GM13977 (cell line): ENCODE results near the gene ENOX2.

ENCODE experiments used
- DNase-seq: peaks from one replicate; pipeline ENCODE4 v3.0.0; 2012; ENCODE audit warnings: low spot score
- CTCF ChIP-seq: IDR thresholded peaks from 2 replicates; pipeline ENCODE4 v1.5.1; 2012; ENCODE audit warnings: mild to moderate bottlenecking, control low read depth; ENCODE audit not compliant: insufficient read depth; ENCODE audit errors: extremely low read depth, missing control alignments
- in situ Hi-C: fragments of 300-500 bp; cut with MboI; formaldehyde crosslinking; loops from one replicate; pipeline ENCODE4 v1.12.0; 2022; ENCODE audit warnings: low sequenced_read_pairs, low pct_unique_long_range_greater_than_20kb, mixed read lengths, inconsistent platforms; ENCODE audit not compliant: unreplicated experiment

Gene ENOX2

GRCh38 chrX:130682990-130683389 lies 220.0 kb downstream of the ENOX2 start:
- no peak for TF ChIP-seq CTCF
- in situ Hi-C loops, result no loop called here
- no peak for DNase-seq

- no peak for DNase-seq
- in situ Hi-C loops, result no loop called here
- no peak for TF ChIP-seq CTCF
These were observed 222.6 kb downstream of the ENOX2 start for GRCh38 chrX:130680164-130681035.

- in situ Hi-C loops, result no loop called here
- no peak for TF ChIP-seq CTCF
- DNase-seq, result no peak
These were observed 226.1 kb downstream of the ENOX2 start for GRCh38 chrX:130676861-130677260.

- DNase-seq, result no peak
- no peak for TF ChIP-seq CTCF
- in situ Hi-C loops, result no loop called here
These were observed 230.8 kb downstream of the ENOX2 start for GRCh38 chrX:130672214-130672613.

- no peak for TF ChIP-seq CTCF
- DNase-seq, result no peak
- in situ Hi-C loops, result no loop called here
These were observed 233.8 kb downstream of the ENOX2 start for GRCh38 chrX:130669233-130669632.

- no peak for TF ChIP-seq CTCF
- no peak for DNase-seq
- in situ Hi-C loops, result no loop called here
These were observed 237.7 kb downstream of the ENOX2 start for GRCh38 chrX:130665263-130665662.

GRCh38 chrX:130658310-130658709 lies 244.7 kb downstream of the ENOX2 start:
- no peak for TF ChIP-seq CTCF
- in situ Hi-C loops, result no loop called here
- no peak for DNase-seq
